Neural crest cell (in vitro differentiated cells): Measurements from ENCODE around the gene SYCN. TPM values are rescaled to one million over a fixed set of nuclear protein-coding genes. Genes with fewer than 3 reads are reported as not detected.

ENCODE experiments used
- DNase-seq: peaks from one replicate; pipeline ENCODE4 v3.0.0; 2021; ENCODE audit warnings: low read depth, mixed read lengths, low spot score
- H3K27ac Mint-ChIP-seq: one replicate; pipeline ENCODE4 v1.8.0; 2021; ENCODE audit warnings: mild to moderate bottlenecking, mixed read lengths; ENCODE audit not compliant: unreplicated experiment
- H3K27me3 Mint-ChIP-seq: 2 replicates; pipeline ENCODE4 v1.8.0; 2021; ENCODE audit warnings: low read depth, mild to moderate bottlenecking, mixed read lengths
- H3K36me3 Mint-ChIP-seq: 2 replicates; pipeline ENCODE4 v1.8.0; 2021; ENCODE audit warnings: low read depth, mild to moderate bottlenecking, mixed read lengths
- H3K4me1 Mint-ChIP-seq: 2 replicates; pipeline ENCODE4 v1.8.0; 2021; ENCODE audit warnings: mixed read lengths
- H3K4me3 Mint-ChIP-seq: one replicate; pipeline ENCODE4 v1.8.0; 2021; ENCODE audit warnings: mild to moderate bottlenecking, mixed read lengths
- H3K9me3 Mint-ChIP-seq: 2 replicates; pipeline ENCODE4 v1.8.0; 2021; ENCODE audit warnings: mixed read lengths
- CTCF ChIP-seq: fragments of 200-600 bp; sonication (generic); conservative IDR thresholded peaks from 2 replicates; pipeline ENCODE4 v1.5.0; 2021; ENCODE audit warnings: antibody characterized with exemption, mild to moderate bottlenecking
- total RNA-seq: library from RNA; stranded (reverse); gene quantifications from 2 replicates; pipeline ENCODE4 v1.2.1, GENCODE V29; 2021

The SYCN gene
- total RNA-seq, 1 donor from 2014 or later = not detected

GRCh38 chr19:39157997-39158389, 46.1 kb downstream of the SYCN start:
- H3K27ac Mint-ChIP-seq = peak overlapping the region; percentile 60
- peaks cover 24% of the 10 kb centered on the region for H3K4me1 Mint-ChIP-seq
- peaks cover 4% of the 10 kb centered on the region for H3K36me3 Mint-ChIP-seq
- H3K4me3 Mint-ChIP-seq = no peak overlapping the region
- TF ChIP-seq CTCF = no peak
- H3K27me3 Mint-ChIP-seq = no peaks in the 10 kb centered on the region
- DNase-seq = no peak
- H3K9me3 Mint-ChIP-seq = no peaks in the 10 kb centered on the region

GRCh38 chr19:39157275-39157996, 46.6 kb downstream of the SYCN start:
- no peak for DNase-seq
- no peak for TF ChIP-seq CTCF
- peak overlapping the region; percentile 60 for H3K27ac Mint-ChIP-seq
- no peak overlapping the region for H3K4me3 Mint-ChIP-seq
- H3K4me1 Mint-ChIP-seq = peaks cover 19% of the 10 kb centered on the region
- H3K9me3 Mint-ChIP-seq = no peaks in the 10 kb centered on the region
- peaks cover 4% of the 10 kb centered on the region for H3K36me3 Mint-ChIP-seq
- H3K27me3 Mint-ChIP-seq = no peaks in the 10 kb centered on the region

- no peak overlapping the region for H3K4me3 Mint-ChIP-seq
- no peaks in the 10 kb centered on the region for H3K9me3 Mint-ChIP-seq
- H3K27me3 Mint-ChIP-seq = no peaks in the 10 kb centered on the region
- DNase-seq = no peak
- H3K36me3 Mint-ChIP-seq = peaks cover 4% of the 10 kb centered on the region
- H3K4me1 Mint-ChIP-seq = peaks cover 19% of the 10 kb centered on the region
- TF ChIP-seq CTCF = no peak
- H3K27ac Mint-ChIP-seq = no peak overlapping the region
Measured at GRCh38 chr19:39156326-39157230, 47.5 kb downstream of the SYCN start.

GRCh38 chr19:39155741-39156140, 48.3 kb downstream of the SYCN start:
- no peak for TF ChIP-seq CTCF
- no peak overlapping the region for H3K4me3 Mint-ChIP-seq
- DNase-seq = no peak
- H3K27me3 Mint-ChIP-seq = no peaks in the 10 kb centered on the region
- H3K9me3 Mint-ChIP-seq = no peaks in the 10 kb centered on the region
- H3K27ac Mint-ChIP-seq = peak overlapping the region; percentile 50
- peaks cover 4% of the 10 kb centered on the region for H3K36me3 Mint-ChIP-seq
- H3K4me1 Mint-ChIP-seq = peaks cover 23% of the 10 kb centered on the region

- Mint-ChIP-seq H3K4me1 (peaks cover 24% of the 10 kb centered on the region), H3K9me3 (no peaks in the 10 kb centered on the region), H3K4me3 (no peak overlapping the region), H3K36me3 (peaks cover 4% of the 10 kb centered on the region), H3K27me3 (no peaks in the 10 kb centered on the region), H3K27ac (no peak overlapping the region)
- no peak for DNase-seq
- TF ChIP-seq CTCF = no peak
Measured at GRCh38 chr19:39155114-39155700, 48.9 kb downstream of the SYCN start.
